MCF 10A (cell line): ENCODE results near the gene SETBP1. TPM values are rescaled to one million over a fixed set of nuclear protein-coding genes. Genes with fewer than 3 reads are reported as not detected.

ENCODE experiments used
- BruUV-seq: library from RNA; stranded (reverse); fragments of 400-500 nt; replicated peaks from 2 replicates; lab custom pipeline; 2021; lab: Mats Ljungman, UMichigan
- CTCF ChIA-PET: fragments of 300-600 bp; sonication (Branson Sonifier 250); formaldehyde crosslinking; extraction: SDS; loops from one replicate; lab custom pipeline; 2021; ENCODE audit warnings: antibody characterized with exemption, inconsistent platforms; lab: Yijun Ruan, JAX
- POLR2A ChIA-PET: fragments of 300-600, 350-650 bp; sonication (Branson Sonifier 250); formaldehyde crosslinking; extraction: SDS; loops from one replicate; lab custom pipeline; 2020; ENCODE audit warnings: antibody characterized with exemption, inconsistent platforms; lab: Yijun Ruan, JAX
- DNase-seq: peaks from one replicate; pipeline ENCODE4 v3.0.0-alpha.2; 2018; ENCODE audit not compliant: unreplicated experiment
- H3K27ac Mint-ChIP-seq: one replicate; pipeline ENCODE4 v1.8.0; 2022; ENCODE audit warnings: mild to moderate bottlenecking, low read depth, mixed read lengths; ENCODE audit not compliant: unreplicated experiment
- H3K27me3 Mint-ChIP-seq: one replicate; pipeline ENCODE4 v1.8.0; 2022; ENCODE audit warnings: mixed read lengths; ENCODE audit not compliant: insufficient read depth, unreplicated experiment
- H3K36me3 Mint-ChIP-seq: one replicate; pipeline ENCODE4 v1.8.0; 2022; ENCODE audit warnings: mild to moderate bottlenecking, moderate library complexity, mixed read lengths; ENCODE audit not compliant: insufficient read depth, unreplicated experiment
- H3K4me1 Mint-ChIP-seq: one replicate; pipeline ENCODE4 v1.8.0; 2022; ENCODE audit warnings: mixed read lengths; ENCODE audit not compliant: insufficient read depth, unreplicated experiment
- H3K4me3 Mint-ChIP-seq: one replicate; pipeline ENCODE4 v1.8.0; 2022; ENCODE audit warnings: mild to moderate bottlenecking, moderate library complexity, mixed read lengths; ENCODE audit not compliant: unreplicated experiment
- H3K9me3 Mint-ChIP-seq: one replicate; pipeline ENCODE4 v1.8.0; 2022; ENCODE audit warnings: mixed read lengths; ENCODE audit not compliant: unreplicated experiment
- CTCF ChIP-seq: fragments of 200-600 bp; IDR thresholded peaks from one replicate; pipeline ENCODE4 v1.8.0; 2022; ENCODE audit warnings: antibody characterized with exemption, mild to moderate bottlenecking; ENCODE audit not compliant: unreplicated experiment
- intact Hi-C: fragments of 100-400 bp; cut with micrococcal nuclease; formaldehyde crosslinking; loops from 2 replicates; pipeline ENCODE4 v1.14.1; 2022
- total RNA-seq: library from RNA; stranded (reverse); gene quantifications from 2 replicates; pipeline ENCODE4 v1.2.3, GENCODE V29; 2022

SETBP1 gene
- total RNA-seq, 1 experiment from 2014 or later: 4.8 TPM

- Mint-ChIP-seq H3K27ac (no peak overlapping the region), H3K4me3 (no peak overlapping the region), H3K4me1 (peaks cover under 1% of the 10 kb centered on the region), H3K9me3 (no peaks in the 10 kb centered on the region), H3K27me3 (no peaks in the 10 kb centered on the region), H3K36me3 (no peaks in the 10 kb centered on the region)
- CTCF ChIA-PET: no interaction called here
- TF ChIP-seq CTCF: no peak
- no peak for DNase-seq
- no TSS peak for BruUV-seq
- intact Hi-C loops: no loop called here
- POLR2A ChIA-PET: no interaction called here
Observed at GRCh38 chr18:44944461-44944860, 263.8 kb downstream of the SETBP1 start.

DNA sequence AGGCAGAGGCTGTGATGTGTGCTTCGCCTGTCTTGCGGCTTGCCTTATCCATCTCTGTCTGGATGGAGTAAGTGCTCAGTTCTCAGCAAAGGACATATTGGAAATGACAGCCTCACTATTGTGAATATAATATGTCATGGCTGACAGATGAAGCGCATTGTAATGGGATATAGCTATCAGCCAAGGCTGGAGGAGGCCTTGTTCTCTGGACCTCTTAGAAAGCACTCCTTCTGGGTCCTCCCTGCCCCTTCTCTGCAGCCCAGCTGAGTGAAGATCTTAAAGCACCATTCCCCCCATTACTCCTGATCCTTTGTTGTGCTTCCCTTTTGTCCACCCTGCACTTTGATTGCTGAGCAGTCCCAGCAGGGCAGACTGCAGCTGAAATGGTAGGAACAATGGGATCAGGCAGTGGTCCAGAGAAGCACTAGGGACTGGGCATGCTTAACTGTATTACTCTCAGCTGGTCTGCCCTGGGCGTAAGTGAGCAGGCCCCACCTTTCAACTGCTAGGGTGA, 265.3 kb downstream of the SETBP1 start:
- no peak for DNase-seq
- H3K4me1 Mint-ChIP-seq: no peaks in the 10 kb centered on the region
- intact Hi-C loops: no loop called here
- no peaks in the 10 kb centered on the region for H3K36me3 Mint-ChIP-seq
- H3K9me3 Mint-ChIP-seq: no peaks in the 10 kb centered on the region
- H3K4me3 Mint-ChIP-seq: no peak overlapping the region
- no peak overlapping the region for H3K27ac Mint-ChIP-seq
- CTCF ChIA-PET: no interaction called here
- no peak for TF ChIP-seq CTCF
- POLR2A ChIA-PET: no interaction called here
- BruUV-seq: no TSS peak
- no peaks in the 10 kb centered on the region for H3K27me3 Mint-ChIP-seq

- H3K9me3 Mint-ChIP-seq: no peaks in the 10 kb centered on the region
- no peak overlapping the region for H3K4me3 Mint-ChIP-seq
- no peaks in the 10 kb centered on the region for H3K27me3 Mint-ChIP-seq
- POLR2A ChIA-PET: no interaction called here
- no peak for TF ChIP-seq CTCF
- CTCF ChIA-PET: no interaction called here
- DNase-seq: no peak
- no peak overlapping the region for H3K27ac Mint-ChIP-seq
- H3K4me1 Mint-ChIP-seq: no peaks in the 10 kb centered on the region
- no TSS peak for BruUV-seq
- H3K36me3 Mint-ChIP-seq: no peaks in the 10 kb centered on the region
- intact Hi-C loops: no loop called here
Observed at GRCh38 chr18:44946529-44947113, 265.9 kb downstream of the SETBP1 start.

DNA sequence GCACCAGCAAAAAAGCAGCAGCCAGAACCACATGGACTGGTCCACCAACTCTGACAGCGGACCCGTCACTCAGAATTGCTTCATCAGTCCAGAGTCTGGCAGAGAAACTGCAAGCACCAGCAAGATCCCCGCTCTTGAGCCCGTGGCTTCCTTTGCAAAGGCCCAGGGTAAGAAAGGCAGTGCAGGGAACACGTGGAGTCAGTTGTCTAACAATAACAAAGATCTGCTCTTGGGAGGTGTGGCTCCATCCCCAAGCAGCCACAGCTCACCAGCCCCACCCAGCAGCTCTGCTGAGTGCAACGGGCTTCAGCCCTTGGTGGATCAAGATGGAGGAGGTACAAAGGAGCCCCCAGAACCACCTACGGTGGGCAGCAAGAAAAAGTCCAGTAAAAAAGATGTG, 269.3 kb downstream of the SETBP1 start:
- Mint-ChIP-seq H3K36me3 (no peaks in the 10 kb centered on the region), H3K27me3 (no peaks in the 10 kb centered on the region), H3K4me1 (no peaks in the 10 kb centered on the region), H3K9me3 (no peaks in the 10 kb centered on the region), H3K4me3 (no peak overlapping the region), H3K27ac (no peak overlapping the region)
- DNase-seq: no peak
- intact Hi-C loops: no loop called here
- ChIA-PET POLR2A (no interaction called here), CTCF (no interaction called here)
- TF ChIP-seq CTCF: no peak
- BruUV-seq: no TSS peak
